ENCODE results near the gene RASD1. TPM values are rescaled to one million over a fixed set of nuclear protein-coding genes. Genes with fewer than 3 reads are reported as not detected.

Gene RASD1
- total and polyA plus RNA-seq, 8 donors: 4.9 to 129 (median 14.7) TPM

GRCh38 chr17:17541640-17542001 lies 45.4 kb upstream of the RASD1 start:
- WGBS, 2 donors: 88 to 90% methylated on average over 5 of the region's 5 CpGs
- TF ChIP-seq, protein P1, sequence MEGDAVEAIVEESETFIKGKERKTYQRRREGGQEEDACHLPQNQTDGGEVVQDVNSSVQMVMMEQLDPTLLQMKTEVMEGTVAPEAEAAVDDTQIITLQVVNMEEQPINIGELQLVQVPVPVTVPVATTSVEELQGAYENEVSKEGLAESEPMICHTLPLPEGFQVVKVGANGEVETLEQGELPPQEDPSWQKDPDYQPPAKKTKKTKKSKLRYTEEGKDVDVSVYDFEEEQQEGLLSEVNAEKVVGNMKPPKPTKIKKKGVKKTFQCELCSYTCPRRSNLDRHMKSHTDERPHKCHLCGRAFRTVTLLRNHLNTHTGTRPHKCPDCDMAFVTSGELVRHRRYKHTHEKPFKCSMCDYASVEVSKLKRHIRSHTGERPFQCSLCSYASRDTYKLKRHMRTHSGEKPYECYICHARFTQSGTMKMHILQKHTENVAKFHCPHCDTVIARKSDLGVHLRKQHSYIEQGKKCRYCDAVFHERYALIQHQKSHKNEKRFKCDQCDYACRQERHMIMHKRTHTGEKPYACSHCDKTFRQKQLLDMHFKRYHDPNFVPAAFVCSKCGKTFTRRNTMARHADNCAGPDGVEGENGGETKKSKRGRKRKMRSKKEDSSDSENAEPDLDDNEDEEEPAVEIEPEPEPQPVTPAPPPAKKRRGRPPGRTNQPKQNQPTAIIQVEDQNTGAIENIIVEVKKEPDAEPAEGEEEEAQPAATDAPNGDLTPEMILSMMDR (IDR thresholded peaks at IDR 0.05): no peak
- intact Hi-C loops (cut with DNase I): no loop called here

DNA sequence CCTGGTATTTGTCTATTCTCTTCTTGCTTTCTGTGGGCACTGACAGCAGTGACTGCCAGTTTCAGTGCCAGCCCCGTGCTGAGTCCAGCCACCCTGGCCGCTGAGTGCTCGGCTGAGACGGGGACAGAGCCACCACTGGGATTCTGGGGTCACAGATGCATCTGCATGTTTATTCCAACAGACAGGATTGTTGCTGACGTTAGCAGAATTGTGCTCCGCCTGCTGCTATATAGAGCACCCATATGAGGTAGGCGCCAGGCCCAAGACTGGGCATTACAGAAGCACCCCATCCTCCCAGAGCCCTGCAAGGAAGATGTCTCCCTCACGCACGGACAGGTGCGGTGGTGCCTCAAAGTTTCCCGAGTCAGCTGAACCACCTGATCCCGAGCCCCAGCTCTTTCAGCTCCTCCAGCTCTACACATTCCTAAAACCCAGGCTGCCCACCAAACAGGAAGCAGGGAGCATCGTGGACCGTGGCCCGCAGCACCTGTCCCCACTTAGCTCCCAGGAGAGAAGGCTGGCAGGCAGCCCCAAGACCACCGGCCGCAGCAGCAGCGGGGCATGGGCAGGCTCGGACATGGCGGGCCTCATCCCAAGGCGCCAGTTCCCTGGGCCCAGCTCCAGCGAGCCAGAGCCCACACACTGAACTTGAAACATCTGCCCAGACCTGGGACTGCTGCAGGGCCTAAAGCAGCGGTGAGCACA lies 44.9 kb upstream of the RASD1 start:
- Histone ChIP-seq H3K4me1 (peaks cover 30 to 32% (median 31%) of the 10 kb centered on the region in 3 donors), H3K4me3 (no peak overlapping the region), H3K27ac (no peak overlapping the region), H3K9me3 (no peaks in the 10 kb centered on the region), H3K36me3 (no peaks in the 10 kb centered on the region), H3K27me3 (no peaks in the 10 kb centered on the region)
- 88 to 91% methylated on average over 23 of the region's 23 CpGs for WGBS, 2 donors
- FAIRE-seq: no peak
- DNase-seq: peak in 1 of 6 donors; percentile 66
- no peak for ATAC-seq
- TF ChIP-seq, protein P1 (IDR thresholded peaks at IDR 0.05): no peak
- intact Hi-C loops (cut with DNase I): no loop called here

More at GRCh38 chr17:17541640-17542001, 45.4 kb upstream of the RASD1 start:
- FAIRE-seq (no peak), ATAC-seq (no peak), DNase-seq (peak in 1 of 6 donors; percentile 44)
- Histone ChIP-seq H3K27me3 (no peaks in the 10 kb centered on the region), H3K4me3 (no peak overlapping the region), H3K4me1 (peaks cover 25 to 28% (median 25%) of the 10 kb centered on the region in 3 donors), H3K27ac (no peak overlapping the region), H3K36me3 (no peaks in the 10 kb centered on the region), H3K9me3 (no peaks in the 10 kb centered on the region)

DNA sequence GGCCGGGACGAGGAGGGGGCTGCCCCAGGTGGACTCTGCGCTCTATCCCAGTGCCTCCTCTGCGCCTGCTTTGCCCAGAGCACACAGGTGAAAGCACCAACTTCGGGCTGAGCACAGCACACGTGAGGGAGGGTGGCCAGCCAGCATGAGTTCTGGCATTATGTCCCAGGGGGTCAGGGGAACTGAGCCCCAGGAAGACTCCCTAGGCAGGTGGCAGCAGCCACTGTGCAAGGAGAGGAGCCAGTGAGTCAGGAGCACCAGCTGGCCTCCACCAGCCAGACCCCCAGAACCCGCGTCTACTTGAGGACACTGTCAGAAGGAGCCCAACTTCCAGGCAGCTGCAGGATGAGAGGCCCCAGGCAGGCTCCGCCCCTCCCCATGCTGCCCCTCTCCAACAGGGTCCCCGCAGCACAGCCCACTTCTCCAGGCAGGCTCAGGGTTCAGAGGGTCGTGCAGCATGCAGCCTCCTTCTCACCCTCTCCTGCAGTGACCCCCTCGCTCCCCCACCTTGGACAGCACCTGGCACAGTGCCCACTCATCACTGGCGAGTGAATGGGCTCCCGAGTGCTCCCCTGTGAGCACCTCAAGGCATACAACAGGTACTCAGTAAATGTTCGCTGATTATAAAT lies 44.2 kb upstream of the RASD1 start:
- H3K27ac ChIP-seq: no peak overlapping the region
- intact Hi-C loops (cut with DNase I): no loop called here
- no peak for FAIRE-seq

GRCh38 chr17:17539591-17539990 lies 43.4 kb upstream of the RASD1 start:
- DNase-seq (no peak), ATAC-seq (no peak)

More for the DNA sequence above, 44.2 kb upstream of the RASD1 start:
- Histone ChIP-seq H3K36me3 (no peaks in the 10 kb centered on the region), H3K27me3 (no peaks in the 10 kb centered on the region), H3K9me3 (no peaks in the 10 kb centered on the region), H3K4me1 (peaks cover 36 to 38% (median 36%) of the 10 kb centered on the region in 3 donors), H3K4me3 (no peak overlapping the region)
- DNase-seq (peak in 1 of 6 donors; percentile 82), ATAC-seq (no peak)
- 74 to 81% methylated on average over 13 to 15 of the region's 15 CpGs for WGBS, 2 donors
- TF ChIP-seq, protein P1 (IDR thresholded peaks at IDR 0.05): no peak

More at GRCh38 chr17:17539591-17539990, 43.4 kb upstream of the RASD1 start:
- no peak for FAIRE-seq
- H3K27ac ChIP-seq: peak overlapping the region in 1 of 4 donors; percentile 66
- no peaks in the 10 kb centered on the region for H3K36me3 ChIP-seq
- peaks cover 36 to 39% (median 38%) of the 10 kb centered on the region in 3 donors for H3K4me1 ChIP-seq
- intact Hi-C loops (cut with DNase I): no loop called here
- TF ChIP-seq, protein P1 (IDR thresholded peaks at IDR 0.05): no peak
- H3K9me3 ChIP-seq: no peaks in the 10 kb centered on the region
- no peaks in the 10 kb centered on the region for H3K27me3 ChIP-seq
- no peak overlapping the region for H3K4me3 ChIP-seq
- 58 to 68% methylated on average over 10 of the region's 10 CpGs for WGBS, 2 donors
